Mesenchymal stem cell (in vitro differentiated cells and primary cell): Measurements from ENCODE around the gene EEF1A2.

Source experiments
- DNase-seq: peaks from one replicate; pipeline ENCODE4 v3.0.0-alpha.2; 2013
- H2AFZ ChIP-seq: one replicate; pipeline ENCODE4 v1.6.1; 2013; ENCODE audit warnings: low read depth, mild to moderate bottlenecking, control low read depth, inconsistent platforms, low read length, moderate library complexity
- H2AK5ac ChIP-seq: 2 replicates; pipeline ENCODE4 v1.6.1; 2013; ENCODE audit warnings: low read length, moderate library complexity, mild to moderate bottlenecking, inconsistent platforms; ENCODE audit not compliant: severe bottlenecking
- H2BK120ac ChIP-seq: one replicate; pipeline ENCODE4 v1.6.1; 2013; ENCODE audit warnings: low read depth, mild to moderate bottlenecking, inconsistent platforms, low read length, moderate library complexity
- H2BK12ac ChIP-seq, 2 experiments: one replicate each; pipeline ENCODE4 v1.6.1; 2013; ENCODE audit warnings: inconsistent platforms in 2 of 2, low read length in 2 of 2, mild to moderate bottlenecking in 2 of 2, moderate library complexity in 2 of 2, control low read depth in 1 of 2
- H2BK15ac ChIP-seq: one replicate; pipeline ENCODE4 v1.6.1; 2013; ENCODE audit warnings: mild to moderate bottlenecking, low read depth, inconsistent platforms; ENCODE audit not compliant: poor library complexity, severe bottlenecking
- H2BK5ac ChIP-seq: 2 replicates; pipeline ENCODE4 v1.6.1; 2013; ENCODE audit warnings: low read depth, mild to moderate bottlenecking, low read length, control low read depth, inconsistent platforms; ENCODE audit not compliant: poor library complexity, severe bottlenecking
- H3K14ac ChIP-seq, 2 experiments: one replicate each; pipeline ENCODE4 v1.6.1; 2013; ENCODE audit warnings: inconsistent platforms in 2 of 2, low read length in 2 of 2, control low read depth in 1 of 2, mild to moderate bottlenecking in 1 of 2, moderate library complexity in 1 of 2
- H3K18ac ChIP-seq, 2 experiments: one replicate each; pipeline ENCODE4 v1.6.1; 2013; ENCODE audit warnings: inconsistent platforms in 2 of 2, low read length in 2 of 2, control low read depth in 1 of 2, low read depth in 1 of 2, mild to moderate bottlenecking in 1 of 2
- H3K23ac ChIP-seq, 2 experiments: one replicate each; pipeline ENCODE4 v1.6.1; 2013; ENCODE audit warnings: inconsistent platforms in 2 of 2, low read length in 2 of 2, mild to moderate bottlenecking in 2 of 2, moderate library complexity in 2 of 2, control low read depth in 1 of 2
- H3K27ac ChIP-seq: 2 replicates; pipeline ENCODE4 v1.5.1; 2013; ENCODE audit warnings: mild to moderate bottlenecking, moderate library complexity, low read length, control low read depth, inconsistent platforms; ENCODE audit not compliant: poor library complexity, severe bottlenecking
- H3K27me3 ChIP-seq, 2 experiments: 2 replicates each; pipeline versions ENCODE4 v1.6.1 to v1.7.0; 2013; ENCODE audit warnings: low read length in 2 of 2, mild to moderate bottlenecking in 2 of 2, moderate library complexity in 2 of 2, control low read depth in 1 of 2, inconsistent platforms in 1 of 2; ENCODE audit not compliant: control insufficient read depth in 1 of 2, insufficient read depth in 1 of 2
- H3K36me3 ChIP-seq, 2 experiments: 2 replicates each; pipeline versions ENCODE4 v1.6.1 to v1.7.0; 2013; ENCODE audit warnings: low read length in 2 of 2, control low read depth in 1 of 2, inconsistent platforms in 1 of 2, low read depth in 1 of 2, mild to moderate bottlenecking in 1 of 2; ENCODE audit not compliant: insufficient read depth in 2 of 2, control insufficient read depth in 1 of 2
- H3K4ac ChIP-seq, 2 experiments: one replicate each; pipeline ENCODE4 v1.6.1; 2013; ENCODE audit warnings: inconsistent platforms in 2 of 2, low read length in 2 of 2, mild to moderate bottlenecking in 2 of 2, moderate library complexity in 2 of 2, control low read depth in 1 of 2, low read depth in 1 of 2
- H3K4me1 ChIP-seq: 2 replicates; pipeline ENCODE4 v1.6.1; 2013; ENCODE audit warnings: low read depth, low read length, control low read depth; ENCODE audit not compliant: control insufficient read depth, insufficient read depth
- H3K4me2 ChIP-seq: 2 replicates; pipeline ENCODE4 v1.6.1; 2013; ENCODE audit warnings: low read length, mild to moderate bottlenecking, inconsistent platforms; ENCODE audit not compliant: poor library complexity, severe bottlenecking
- H3K4me3 ChIP-seq, 2 experiments: 2 replicates each; pipeline versions ENCODE4 v1.5.1 to v1.7.0; 2013; ENCODE audit warnings: low read length in 2 of 2, mild to moderate bottlenecking in 2 of 2, control low read depth in 1 of 2, low read depth in 1 of 2; ENCODE audit not compliant: insufficient read depth in 1 of 2
- H3K79me1 ChIP-seq: replicated peaks from 2 replicates; pipeline ENCODE4 v1.6.1; 2013; ENCODE audit warnings: mild to moderate bottlenecking, control low read depth, low read length, inconsistent platforms; ENCODE audit not compliant: poor library complexity, severe bottlenecking
- H3K9ac ChIP-seq: 2 replicates; pipeline ENCODE4 v1.7.0; 2013; ENCODE audit warnings: mild to moderate bottlenecking, low read length, moderate library complexity
- H3K9me3 ChIP-seq: 2 replicates; pipeline ENCODE4 v1.7.0; 2013; ENCODE audit warnings: mild to moderate bottlenecking, low read length; ENCODE audit not compliant: control insufficient read depth
- H4K8ac ChIP-seq: one replicate; pipeline ENCODE4 v1.6.1; 2013; ENCODE audit warnings: inconsistent platforms, mild to moderate bottlenecking, low read length, moderate library complexity
- H4K91ac ChIP-seq: one replicate; pipeline ENCODE4 v1.6.1; 2013; ENCODE audit warnings: mild to moderate bottlenecking, low read length, inconsistent platforms
- WGBS: methylation state at CpG from one replicate; pipeline ENCODE4 v1.1.7; 2013; ENCODE audit warnings: mixed read lengths; 5-methylcytosine and 5-hydroxymethylcytosine counted together

EEF1A2 gene

DNA sequence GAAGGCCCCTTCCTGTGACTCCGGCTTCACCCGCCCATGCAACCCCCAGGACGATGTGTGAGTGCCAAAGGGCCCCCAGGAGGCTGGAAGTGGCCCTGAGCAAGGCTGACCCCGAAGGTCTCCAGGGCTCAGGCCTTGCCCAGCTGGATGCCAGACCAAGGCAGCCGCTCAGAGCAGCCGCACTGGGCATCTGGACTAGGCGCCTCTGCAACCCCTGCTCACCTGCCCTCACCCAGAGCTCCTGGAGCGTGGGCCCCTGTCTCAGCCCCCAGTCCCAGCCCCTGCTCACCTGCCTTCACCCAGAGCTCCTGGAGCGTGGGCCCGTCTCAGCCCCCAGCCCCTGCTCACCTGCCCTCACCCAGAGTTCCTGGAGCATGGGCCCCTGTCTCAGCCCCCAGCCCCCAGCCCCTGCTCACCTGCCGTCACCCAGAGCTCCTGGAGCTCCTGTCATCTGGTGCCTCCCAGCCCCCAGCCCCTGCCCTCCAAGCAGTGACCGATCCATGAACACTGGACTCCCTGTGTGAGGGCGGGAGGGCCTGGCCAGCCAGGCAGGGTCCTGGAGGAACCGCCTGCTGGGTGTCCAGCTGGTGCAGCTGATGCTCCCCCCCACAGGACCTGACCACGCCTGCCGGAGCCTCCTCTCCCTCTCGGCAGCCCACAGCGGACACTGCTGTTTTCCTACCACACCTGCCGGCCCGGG, 47.5 kb upstream of the EEF1A2 start:
- Histone ChIP-seq H2AFZ (no peak overlapping the region), H3K27me3 (peaks cover 11 to 82% of the 10 kb centered on the region in 2 experiments), H3K36me3 (no peaks in the 10 kb centered on the region), H3K4me1 (peaks cover 15% of the 10 kb centered on the region), H3K4ac (no peak overlapping the region), H3K27ac (no peak overlapping the region), H3K9ac (no peak overlapping the region), H3K4me3 (no peak overlapping the region), H3K9me3 (no peaks in the 10 kb centered on the region), H2BK5ac (no peak overlapping the region), H3K18ac (no peak overlapping the region), H3K23ac (no peak overlapping the region), H2BK15ac (no peak overlapping the region), H4K8ac (no peak overlapping the region), H3K14ac (no peak overlapping the region), H4K91ac (no peak overlapping the region), H2BK120ac (no peak overlapping the region), H3K4me2 (no peak overlapping the region), H2BK12ac (no peak overlapping the region), H3K79me1 (no peaks in the 10 kb centered on the region), H2AK5ac (no peak overlapping the region)
- DNase-seq = no peak
- 81% methylated on average over 19 of the region's 20 CpGs for WGBS

DNA sequence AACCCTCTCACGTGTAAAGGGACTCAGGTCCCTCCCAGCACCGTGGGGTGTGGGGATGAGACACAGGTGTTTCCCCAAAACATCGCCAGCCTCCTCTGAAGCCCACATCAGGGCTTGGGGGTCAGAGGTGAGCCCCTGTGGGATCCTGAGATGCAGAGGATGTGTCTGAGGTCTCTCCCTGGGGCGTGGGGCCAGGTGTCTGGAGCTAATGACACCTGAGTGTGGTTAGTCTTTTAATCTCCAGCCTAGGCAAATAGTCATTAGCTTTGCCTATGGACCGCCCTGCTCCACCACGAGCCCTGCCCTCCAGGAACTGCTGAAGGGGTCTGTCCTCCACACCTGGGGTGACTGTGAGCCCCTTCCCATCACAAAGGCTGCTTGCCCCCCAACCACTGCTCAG, 46.9 kb upstream of the EEF1A2 start:
- Histone ChIP-seq H3K14ac (no peak overlapping the region), H3K9ac (no peak overlapping the region), H2AK5ac (no peak overlapping the region), H3K9me3 (no peaks in the 10 kb centered on the region), H3K4me3 (no peak overlapping the region), H3K79me1 (no peaks in the 10 kb centered on the region), H4K8ac (no peak overlapping the region), H3K4ac (no peak overlapping the region), H3K4me2 (no peak overlapping the region), H3K18ac (no peak overlapping the region), H3K23ac (no peak overlapping the region), H3K27ac (no peak overlapping the region), H3K4me1 (peaks cover 16% of the 10 kb centered on the region), H2BK120ac (no peak overlapping the region), H2AFZ (no peak overlapping the region), H2BK15ac (no peak overlapping the region), H2BK12ac (no peak overlapping the region), H3K27me3 (peaks cover 11 to 83% of the 10 kb centered on the region in 2 experiments), H2BK5ac (no peak overlapping the region), H4K91ac (no peak overlapping the region), H3K36me3 (no peaks in the 10 kb centered on the region)
- 64% methylated on average over 6 of the region's 6 CpGs for WGBS
- no peak for DNase-seq

DNA sequence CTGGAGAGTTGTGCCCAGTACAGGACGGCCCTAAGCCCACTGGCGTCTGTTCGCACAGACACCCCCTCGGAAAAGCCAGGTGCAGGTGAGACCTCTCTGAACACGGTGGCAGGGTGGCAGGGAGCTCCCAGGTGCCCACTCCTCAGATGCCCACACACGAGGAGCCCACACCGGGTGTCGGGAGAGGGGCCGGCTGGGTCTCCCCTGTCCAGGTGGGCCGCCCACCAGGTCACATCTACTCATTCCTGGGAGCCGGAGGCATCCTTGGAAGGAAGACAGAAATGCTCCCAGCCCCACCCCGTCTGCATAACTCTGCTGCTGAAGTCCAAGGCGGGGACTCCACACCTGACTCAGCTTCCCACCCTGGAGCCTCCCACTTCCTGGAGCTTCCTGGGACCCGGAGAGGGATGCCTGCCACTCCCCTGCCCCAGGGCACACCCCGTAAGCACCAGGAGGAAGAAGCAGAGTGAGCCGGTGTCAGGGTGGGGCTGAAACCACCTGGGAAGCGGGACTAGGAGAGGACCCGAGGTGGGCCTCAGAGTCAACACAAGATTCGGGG, 46.2 kb upstream of the EEF1A2 start:
- Histone ChIP-seq H3K14ac (no peak overlapping the region), H3K27ac (no peak overlapping the region), H3K27me3 (peaks cover 11 to 83% of the 10 kb centered on the region in 2 experiments), H3K4me2 (no peak overlapping the region), H3K4me3 (no peak overlapping the region), H2BK12ac (no peak overlapping the region), H3K79me1 (no peaks in the 10 kb centered on the region), H3K9ac (no peak overlapping the region), H2BK120ac (no peak overlapping the region), H3K23ac (no peak overlapping the region), H3K4ac (no peak overlapping the region), H3K36me3 (no peaks in the 10 kb centered on the region), H4K8ac (no peak overlapping the region), H3K9me3 (no peaks in the 10 kb centered on the region), H2BK15ac (no peak overlapping the region), H2BK5ac (no peak overlapping the region), H3K4me1 (peaks cover 22% of the 10 kb centered on the region), H3K18ac (no peak overlapping the region), H2AK5ac (no peak overlapping the region), H2AFZ (no peak overlapping the region), H4K91ac (no peak overlapping the region)
- no peak for DNase-seq
- WGBS = 71% methylated on average over 19 of the region's 19 CpGs

DNA sequence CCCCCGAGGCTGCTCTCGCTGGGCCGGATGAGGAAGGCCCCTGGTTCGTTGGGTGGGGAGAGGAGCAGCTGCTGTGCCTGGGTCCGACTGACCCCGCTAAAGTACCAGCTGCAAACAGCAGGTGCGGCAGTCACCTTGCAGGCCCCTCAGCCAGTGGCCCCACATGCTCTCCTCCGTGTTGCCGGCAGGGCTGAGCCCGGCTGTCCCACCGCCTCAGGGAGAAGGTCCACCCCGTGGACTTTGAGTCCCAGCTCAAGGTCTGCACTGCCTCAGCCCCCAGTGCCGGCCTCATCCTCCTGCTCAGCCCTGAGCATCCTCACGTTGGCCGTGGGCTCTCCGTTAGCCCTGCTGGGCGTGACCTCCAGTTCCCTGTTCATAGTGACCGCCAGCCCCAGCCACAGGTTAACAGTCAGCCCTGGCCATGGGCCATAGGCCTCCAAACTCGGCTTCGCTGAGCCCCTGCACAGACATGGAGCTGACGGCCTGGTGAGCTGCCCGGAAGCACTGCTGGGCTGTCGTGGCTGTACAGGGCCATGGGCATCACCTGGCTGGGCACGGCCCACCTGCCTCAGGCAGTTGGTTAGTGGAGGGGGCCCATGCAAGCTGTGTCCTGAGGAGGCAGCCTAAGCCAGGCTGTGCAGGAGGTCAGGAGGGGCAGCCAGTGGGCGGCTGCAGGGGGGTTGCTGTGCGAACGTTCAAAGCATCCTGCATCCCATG, 45.5 kb upstream of the EEF1A2 start:
- Histone ChIP-seq H3K14ac (no peak overlapping the region), H3K27ac (no peak overlapping the region), H4K91ac (no peak overlapping the region), H3K27me3 (peaks cover 11 to 83% of the 10 kb centered on the region in 2 experiments), H3K4me2 (no peak overlapping the region), H4K8ac (no peak overlapping the region), H2BK120ac (no peak overlapping the region), H3K9ac (no peak overlapping the region), H3K4me1 (peaks cover 25% of the 10 kb centered on the region), H2AFZ (no peak overlapping the region), H3K79me1 (no peaks in the 10 kb centered on the region), H3K18ac (no peak overlapping the region), H3K9me3 (no peaks in the 10 kb centered on the region), H2BK12ac (no peak overlapping the region), H3K4me3 (no peak overlapping the region), H2AK5ac (no peak overlapping the region), H2BK5ac (no peak overlapping the region), H3K36me3 (no peaks in the 10 kb centered on the region), H2BK15ac (no peak overlapping the region), H3K23ac (no peak overlapping the region), H3K4ac (no peak overlapping the region)
- WGBS = 83% methylated on average over 27 of the region's 27 CpGs
- DNase-seq = no peak
